GM19372 (cell line): ENCODE results near the gene KCTD19.
A peak's percentile ranks its signal among the peaks of the same experiment; 100 is the strongest.

Source experiments
- ATAC-seq: cut with Tn5 transposase; IDR thresholded peaks from one replicate; pipeline ENCODE4 v1.9.1; 2021; ENCODE audit warnings: mild to moderate bottlenecking, low read depth, moderate library complexity; ENCODE audit not compliant: unreplicated experiment

Gene KCTD19

GRCh38 chr16:67246081-67246755 is 80.3 kb downstream of the KCTD19 start:
- peak; percentile 19 for ATAC-seq

GRCh38 chr16:67245674-67246080 is 80.9 kb downstream of the KCTD19 start:
- ATAC-seq: no peak

DNA sequence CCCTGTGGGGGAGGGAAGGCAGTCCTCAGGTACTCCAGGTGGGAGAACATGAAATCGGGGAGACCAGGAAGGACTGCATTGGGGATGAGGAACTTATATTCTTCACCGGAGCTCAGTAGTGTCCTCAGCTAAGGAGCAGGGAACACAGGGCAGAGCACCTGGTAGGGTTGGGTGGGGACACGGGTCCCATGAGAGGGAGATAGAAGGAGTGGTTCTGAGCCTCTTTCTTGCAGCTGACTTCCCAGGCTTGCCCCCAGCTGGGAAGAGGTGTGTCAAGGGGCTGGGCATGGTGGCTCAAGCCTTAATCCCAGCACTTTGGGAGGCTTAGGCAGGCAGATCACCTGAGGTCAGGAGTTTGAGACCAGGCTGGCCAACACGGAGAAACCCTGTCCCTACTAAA is 81.4 kb downstream of the KCTD19 start:
- ATAC-seq: no peak

DNA sequence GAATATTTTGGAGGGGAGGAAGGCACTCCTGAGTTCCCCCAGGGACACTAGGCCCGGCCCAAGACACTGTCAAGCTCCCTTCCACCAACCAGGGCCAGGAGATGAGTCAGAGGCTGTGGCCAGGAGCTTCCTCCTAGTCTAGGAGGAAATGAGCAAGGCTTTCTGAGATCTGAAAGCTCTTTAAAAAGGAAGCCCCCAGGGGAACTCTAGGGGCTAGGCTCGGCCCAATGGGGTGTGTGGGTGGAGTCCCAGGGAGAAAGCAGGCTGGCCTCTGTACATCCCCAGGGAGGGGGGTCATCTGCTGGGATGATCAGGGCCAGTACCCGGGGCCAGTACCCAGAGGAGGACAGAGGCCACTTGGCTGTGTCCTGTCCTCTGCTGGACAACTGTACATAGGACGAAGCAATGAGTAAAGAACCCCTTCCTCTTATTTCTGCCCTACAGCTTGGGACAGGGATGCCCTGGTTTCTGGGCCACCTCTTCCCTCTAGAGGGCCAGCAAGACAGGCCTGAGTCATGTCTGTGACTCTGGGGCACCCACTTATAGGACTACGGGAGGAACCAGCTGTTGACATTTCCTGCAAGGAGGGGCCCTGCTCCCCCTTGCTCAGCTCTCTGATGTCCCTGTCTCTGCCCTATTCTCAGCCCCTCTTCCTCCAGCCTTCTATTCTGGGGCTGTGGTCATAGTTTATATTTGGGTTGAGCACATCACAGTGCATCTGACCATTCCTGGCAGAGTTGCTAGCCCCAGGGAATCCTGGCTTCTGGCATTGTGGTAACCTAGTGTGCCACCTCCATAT is 82.0 kb downstream of the KCTD19 start:
- peak; percentile 42 for ATAC-seq

DNA sequence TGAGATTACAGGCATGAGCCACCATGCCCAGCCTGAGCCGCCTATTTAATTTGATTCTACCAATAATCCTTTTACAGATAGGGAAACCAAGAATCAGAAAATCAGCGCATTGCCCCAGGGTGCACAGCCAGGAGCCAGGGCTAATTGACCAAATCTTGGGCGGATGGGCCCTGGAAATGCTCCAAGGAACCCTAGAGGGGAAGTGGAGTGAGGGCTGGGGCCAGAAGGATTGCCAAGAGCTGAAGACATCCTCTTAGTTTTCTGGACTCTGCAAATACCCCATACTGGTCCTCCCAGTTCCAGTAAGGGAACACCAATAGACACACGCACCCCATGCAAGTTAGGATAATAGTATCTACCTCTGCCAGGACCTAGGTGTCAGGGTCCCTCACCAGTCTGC is 83.1 kb downstream of the KCTD19 start:
- ATAC-seq: no peak

GRCh38 chr16:67242138-67242730 is 84.3 kb downstream of the KCTD19 start:
- no peak for ATAC-seq

- ATAC-seq: no peak
Observed at GRCh38 chr16:67241008-67241900, 85.3 kb downstream of the KCTD19 start.

GRCh38 chr16:67240506-67240905 is 86.0 kb downstream of the KCTD19 start:
- no peak for ATAC-seq
